GM21619 (cell line): ENCODE results near the gene PDE6D.
A peak's percentile ranks its signal among the peaks of the same experiment; 100 is the strongest.
"Not testable (repeated sequence)": the region's sequence is repeated elsewhere in the genome, so short reads cannot be mapped to it uniquely, and the experiment has no call there.

ENCODE experiments used
- ATAC-seq: cut with Tn5 transposase; IDR thresholded peaks from one replicate; pipeline ENCODE4 v1.9.1; 2021; ENCODE audit not compliant: unreplicated experiment

PDE6D gene

DNA sequence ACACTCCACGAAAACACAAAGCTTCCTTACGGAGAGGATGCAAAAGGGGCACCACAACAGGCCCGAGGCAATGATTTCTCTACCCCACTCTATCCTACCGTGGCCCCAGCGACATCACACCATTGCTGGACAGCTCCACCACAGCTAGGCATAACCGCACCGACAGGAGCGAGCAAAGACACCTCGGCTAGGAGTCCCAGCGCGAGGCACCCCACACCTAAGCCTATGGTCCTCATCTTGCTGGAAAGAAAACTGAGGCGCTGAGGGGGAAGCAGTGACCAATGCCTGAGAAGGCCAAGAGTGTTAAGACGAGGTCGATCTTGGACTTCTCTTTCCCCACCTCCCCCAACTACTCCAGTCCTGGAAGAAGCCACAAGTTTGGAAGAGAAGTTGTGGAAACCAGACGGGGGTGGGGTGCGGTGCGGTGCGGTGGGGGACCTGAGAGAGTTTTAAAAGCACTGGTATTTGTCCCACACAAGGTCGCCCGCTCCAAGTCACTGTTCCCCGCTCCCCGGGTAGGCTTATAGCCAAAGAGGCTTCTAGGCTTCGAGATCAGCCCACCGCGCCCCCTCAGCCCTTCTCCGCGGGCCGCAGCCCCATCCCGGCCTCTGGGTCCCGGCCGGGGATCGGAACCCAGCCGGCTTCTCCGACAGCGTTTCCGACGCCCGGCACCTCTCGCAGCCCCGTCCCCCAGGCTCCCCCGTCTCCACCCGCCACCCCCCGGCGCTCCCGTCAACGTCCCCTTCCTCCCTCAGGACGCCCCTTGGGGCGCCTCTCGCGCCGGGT lies 766 bp downstream of the PDE6D start:
- peak; percentile 0 for ATAC-seq

DNA sequence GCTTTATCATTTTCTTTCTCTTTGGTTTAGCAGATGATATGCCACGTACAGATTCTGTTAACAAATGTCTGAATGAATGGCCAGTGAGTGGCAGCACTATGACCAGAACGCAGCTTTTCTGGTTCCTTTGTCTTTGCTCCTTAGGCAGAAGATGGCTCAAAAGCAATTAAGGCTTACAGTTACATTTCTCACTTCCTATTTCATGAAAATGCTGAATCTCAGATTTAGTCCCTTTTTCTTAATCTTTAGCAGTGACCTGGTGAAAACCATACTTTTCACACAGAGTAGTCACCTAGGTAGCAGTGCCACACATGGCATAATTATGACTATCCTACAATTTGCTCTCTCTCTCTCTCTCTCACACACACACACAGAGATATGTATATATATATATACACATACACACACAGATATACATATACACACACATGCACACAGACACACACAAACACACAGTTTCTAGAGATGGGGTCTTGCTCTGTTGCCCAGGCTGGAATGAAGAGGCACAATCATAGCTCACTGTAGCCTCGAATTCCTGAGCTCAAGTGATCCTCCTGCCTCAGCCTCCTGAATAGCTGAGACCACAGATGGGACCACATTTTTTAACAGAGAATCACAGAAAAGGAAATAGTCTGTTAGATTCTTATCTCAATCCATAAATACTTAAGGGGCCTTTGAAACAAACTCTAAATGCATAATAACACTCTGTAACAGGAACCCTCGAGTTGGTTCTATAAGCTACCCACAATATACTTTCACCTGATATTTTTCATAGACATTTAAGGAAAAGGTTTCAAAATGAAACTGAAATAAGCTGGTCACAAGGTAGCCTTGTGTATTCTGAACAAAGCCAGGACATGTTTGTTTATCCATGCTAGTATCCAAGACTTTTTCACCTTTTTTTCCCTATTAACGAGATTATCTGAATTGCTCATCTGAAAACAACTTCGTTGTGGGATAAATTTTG lies 11.6 kb downstream of the PDE6D start:
- ATAC-seq = no peak

DNA sequence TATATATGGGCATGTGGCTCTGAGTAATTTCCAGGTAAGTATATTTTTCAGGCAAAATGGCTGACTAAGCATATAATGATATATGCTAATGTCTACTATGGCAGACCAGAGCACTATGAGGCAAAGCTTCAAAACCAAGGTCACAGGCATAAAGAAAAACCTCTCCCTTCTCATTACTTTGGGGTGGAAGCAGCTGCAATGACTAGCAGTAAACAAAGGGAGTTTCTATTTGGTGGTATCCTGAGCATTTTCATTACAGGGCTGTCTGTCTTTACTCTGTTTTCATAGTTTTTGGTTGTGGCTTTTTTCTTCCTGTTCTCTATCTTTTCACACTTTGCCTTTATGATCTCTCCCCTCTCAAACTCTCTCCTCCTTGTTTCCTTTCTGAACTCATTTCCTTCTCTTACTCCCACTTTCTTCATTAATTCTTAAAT lies 15.6 kb downstream of the PDE6D start:
- peak; percentile 49 for ATAC-seq

DNA sequence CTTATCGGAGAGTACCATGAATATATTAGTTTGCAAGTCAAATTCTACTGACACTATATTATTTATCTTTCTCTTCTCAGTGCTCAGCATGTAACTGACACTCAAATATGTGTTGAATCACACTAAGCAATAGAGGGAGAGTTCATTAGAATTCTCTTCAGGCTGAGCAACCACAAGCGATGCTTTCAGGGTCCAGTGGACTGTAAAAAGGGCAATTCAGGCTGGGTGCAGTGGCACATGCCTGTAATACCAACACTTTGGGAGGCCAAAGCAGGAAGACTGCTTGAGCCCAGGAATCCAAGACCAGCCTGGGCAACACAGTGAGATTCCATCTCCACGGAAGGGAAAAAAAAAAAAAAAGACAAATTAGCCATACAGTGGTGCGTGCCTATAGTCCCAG lies 16.3 kb downstream of the PDE6D start:
- no peak for ATAC-seq

DNA sequence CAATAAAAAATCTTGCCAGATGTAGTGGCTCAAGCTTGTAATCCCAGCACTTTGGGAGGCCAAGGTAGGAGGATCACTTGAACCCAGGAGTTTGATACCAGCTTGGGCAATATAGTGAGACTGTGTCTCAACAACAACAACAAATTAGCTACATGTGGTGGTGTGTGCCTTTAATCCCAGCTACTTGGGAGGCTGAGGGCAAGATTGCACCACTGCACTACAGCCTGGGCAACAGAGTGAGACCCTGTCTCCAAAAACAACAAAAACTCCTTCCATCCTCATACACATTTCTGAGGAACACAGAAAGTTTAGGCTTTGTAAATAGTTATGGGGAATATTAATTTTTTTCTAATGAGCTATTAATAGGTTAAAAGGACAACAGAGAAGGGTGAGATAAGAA lies 17.0 kb downstream of the PDE6D start:
- no peak for ATAC-seq

DNA sequence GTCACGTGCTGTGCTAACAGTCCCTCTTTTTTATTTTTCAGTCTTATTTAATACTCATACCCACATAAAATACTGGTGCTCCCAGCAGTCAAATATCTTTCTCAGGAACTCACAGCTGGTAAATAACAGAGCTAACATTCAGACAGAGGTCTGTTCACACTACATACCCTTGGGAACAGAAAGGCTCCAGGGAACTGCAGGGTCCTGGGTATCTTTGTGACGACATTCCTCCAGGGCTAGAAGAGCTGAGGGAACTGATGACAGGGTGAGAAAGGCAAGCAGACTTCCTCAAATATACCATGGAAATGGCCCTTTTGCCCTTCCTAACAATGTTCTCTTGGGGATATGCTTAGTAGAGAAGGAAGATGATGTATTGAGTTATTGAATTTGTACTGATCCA lies 19.3 kb downstream of the PDE6D start:
- no peak for ATAC-seq

DNA sequence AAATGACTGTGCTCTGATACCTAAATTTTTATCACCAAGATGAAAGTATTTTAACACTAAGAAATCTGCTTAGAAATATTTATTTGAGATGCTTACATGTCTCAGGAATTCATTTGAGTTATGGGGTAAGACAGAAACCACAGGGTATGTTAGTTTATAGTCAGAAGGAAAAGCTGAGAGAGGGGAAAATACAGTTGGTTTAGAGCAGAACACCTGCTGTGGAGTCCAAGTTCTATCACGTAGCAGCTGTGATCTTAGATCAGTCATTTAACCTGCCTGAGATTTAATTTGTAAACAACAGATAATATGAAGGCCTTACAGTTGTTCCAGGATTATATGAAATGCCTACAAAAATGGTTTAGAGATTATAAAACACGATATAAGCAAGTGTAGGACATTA lies 29.0 kb downstream of the PDE6D start:
- ATAC-seq = no peak

DNA sequence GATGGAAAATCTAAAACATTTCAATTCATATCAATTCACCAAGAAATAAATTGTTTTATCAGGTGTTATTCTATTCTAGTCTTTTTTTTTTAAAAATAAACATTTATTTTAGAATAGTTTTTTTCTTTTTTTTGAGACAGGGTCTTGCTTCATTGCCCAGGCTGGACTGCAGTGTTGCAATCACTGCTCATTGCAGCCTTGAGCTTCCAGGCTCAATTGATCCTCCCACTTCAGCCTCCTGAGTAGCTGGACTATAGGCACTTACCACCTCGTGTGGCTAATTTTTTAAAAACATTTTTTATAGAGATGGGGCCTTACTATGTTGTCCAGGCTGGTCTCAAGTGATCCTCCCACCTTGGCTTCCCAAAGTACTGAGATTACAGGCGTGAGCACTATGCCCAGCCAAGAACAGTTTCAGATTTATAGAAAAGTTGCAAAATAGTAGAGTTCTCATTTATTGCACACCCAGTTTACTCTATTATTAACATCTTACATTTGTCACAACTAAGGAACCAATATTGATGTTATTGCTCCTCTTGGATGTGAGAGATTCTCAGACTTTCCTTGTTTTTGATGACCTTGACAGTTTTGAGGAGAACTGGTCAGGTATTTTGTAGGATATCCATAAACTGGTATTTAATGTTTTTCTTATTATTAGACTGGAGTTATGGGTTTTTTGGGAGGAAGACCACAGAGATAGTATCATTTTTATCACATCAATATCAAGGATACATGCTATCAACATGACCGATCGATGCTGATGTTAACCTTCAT lies 29.9 kb downstream of the PDE6D start:
- no peak for ATAC-seq

DNA sequence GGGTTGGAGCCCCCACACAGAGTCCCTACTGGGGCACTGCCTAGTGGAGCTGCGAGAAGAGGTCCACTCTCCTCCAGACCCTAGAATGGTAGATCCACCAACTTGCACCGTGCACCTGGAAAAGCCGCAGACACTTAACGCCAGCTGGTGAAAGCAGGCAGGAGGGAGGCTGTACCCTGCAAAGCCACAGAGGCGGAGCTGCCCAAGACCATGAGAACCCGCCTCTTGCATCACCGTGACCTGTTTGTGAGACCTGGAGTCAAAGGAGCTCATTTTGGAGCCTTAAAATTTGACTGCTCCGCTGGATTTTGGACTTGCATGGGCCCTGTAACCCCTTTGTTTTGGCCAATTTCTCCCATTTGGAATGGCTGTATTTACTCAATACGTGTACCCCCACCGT lies 32.1 kb downstream of the PDE6D start:
- not testable (repeated sequence) for ATAC-seq

DNA sequence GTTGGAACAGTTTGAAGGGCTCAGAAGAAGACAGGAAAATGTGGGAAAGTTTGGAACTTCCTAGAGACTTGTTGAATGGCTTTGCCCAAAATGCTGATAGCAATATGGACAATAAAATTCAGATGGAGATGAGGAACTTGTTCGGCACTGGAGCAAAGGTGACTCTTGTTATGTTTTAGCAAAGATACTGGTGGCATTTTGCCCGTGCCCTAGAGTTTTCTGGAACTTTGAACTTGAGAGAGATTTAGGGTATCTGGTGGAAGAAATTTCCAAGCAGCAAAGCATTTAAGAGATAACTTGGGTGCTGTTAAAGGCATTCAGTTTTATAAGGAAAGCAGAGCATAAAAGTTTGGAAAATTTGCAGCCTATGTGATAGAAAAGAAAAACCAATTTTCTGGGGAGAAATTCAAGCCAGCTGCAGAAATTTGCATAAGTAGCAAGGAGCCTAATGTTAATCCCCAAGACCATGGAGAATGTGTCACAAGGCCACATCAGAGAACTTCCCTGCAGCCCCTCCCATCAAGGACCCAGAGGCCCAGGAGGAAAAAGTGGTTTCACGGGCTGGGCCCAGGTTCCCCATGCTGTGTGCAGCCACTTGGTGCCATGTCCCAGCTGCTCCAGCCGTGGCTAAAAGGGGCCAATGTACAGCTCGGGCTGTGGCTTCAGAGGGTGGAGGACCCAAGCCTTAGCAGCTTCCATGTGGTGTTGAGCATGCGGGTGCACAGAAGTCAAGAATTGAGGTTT lies 32.8 kb downstream of the PDE6D start:
- ATAC-seq = not testable (repeated sequence)

DNA sequence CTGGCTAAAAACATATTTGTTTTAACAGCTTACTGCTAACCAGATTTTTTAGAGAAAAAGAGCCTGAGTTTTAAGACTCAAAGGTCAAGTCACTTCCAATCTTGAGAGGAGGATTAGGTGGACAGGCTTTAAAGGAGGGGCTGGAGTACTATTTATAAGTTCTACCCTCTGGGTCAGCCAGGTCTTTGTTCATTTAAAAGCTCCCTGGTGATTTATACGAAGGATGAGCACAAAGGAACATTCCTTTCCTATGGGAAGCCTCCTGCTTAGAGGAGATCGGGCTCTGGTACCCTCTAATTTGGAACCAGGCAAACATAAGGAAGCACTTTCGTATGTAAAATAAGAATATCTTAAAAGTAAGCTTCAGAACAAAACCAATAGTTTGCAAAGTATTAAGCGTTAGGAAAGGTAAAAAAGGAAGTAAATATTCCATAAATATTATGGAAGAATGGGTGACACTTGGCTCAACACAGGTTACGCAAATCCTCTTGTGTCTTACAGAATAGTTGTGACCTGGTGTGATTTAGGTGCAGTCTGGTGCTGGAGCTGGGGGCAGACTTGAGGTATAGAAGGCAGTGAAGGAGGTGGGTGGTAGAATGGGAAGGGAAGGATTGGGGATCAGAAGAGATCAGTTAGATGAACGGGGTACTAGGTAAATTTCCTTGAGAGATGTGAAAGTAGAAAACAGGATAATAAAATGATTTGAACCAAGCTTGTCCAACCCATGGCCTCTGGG lies 35.6 kb downstream of the PDE6D start:
- ATAC-seq = no peak

DNA sequence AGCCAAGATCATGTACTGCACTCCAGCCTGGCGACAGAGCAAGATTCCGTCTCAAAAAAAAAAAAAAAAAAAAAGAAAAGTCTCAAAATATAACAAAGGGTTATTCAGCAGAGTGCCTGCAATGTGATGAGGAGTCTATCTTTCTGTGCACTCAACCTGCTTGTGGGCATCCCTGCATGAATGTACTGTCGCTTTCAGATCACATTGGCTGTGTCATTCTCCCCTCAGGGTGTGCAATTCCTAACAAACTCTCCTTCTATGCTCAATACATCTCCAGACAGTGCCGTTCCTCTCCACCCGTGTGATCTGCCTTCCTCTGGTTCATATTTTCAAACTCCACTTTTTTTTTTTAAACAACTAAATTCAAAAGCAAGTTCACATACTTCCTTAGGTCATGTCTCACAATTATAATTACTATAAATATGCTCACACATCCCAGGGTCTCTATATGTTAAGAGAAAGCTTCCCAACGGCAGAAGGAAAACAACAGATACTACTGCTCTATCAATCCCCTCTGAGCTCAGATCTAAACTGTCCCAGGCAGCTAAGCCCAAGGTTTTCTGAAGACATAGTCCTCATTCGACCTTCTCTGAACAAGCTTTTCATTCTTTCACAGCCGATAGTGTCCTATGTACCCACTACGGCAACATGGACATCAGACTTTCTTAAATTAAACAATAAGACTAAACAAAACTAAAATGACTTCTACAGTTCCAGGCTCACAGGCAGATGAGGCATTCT lies 37.5 kb downstream of the PDE6D start:
- ATAC-seq = no peak

DNA sequence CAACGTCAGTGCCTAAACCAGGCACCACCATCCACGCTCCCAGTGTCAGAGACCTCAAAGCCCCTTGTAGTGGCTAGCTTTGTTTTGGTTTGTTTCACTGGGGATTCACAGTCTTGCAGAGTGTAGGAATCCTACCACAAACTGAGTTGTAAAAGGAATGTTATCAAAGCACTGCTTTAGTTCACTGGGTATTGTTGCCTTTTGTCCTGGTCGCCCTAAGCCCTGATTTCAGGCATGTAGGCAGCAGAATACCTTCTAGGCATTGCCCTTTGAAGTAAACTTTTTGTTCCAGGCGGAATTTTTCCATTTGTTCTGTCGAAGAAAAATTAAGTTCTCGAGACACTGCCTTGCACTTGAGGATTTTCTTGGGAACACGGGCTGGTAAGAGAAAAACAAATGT lies 43.3 kb downstream of the PDE6D start:
- ATAC-seq = no peak

DNA sequence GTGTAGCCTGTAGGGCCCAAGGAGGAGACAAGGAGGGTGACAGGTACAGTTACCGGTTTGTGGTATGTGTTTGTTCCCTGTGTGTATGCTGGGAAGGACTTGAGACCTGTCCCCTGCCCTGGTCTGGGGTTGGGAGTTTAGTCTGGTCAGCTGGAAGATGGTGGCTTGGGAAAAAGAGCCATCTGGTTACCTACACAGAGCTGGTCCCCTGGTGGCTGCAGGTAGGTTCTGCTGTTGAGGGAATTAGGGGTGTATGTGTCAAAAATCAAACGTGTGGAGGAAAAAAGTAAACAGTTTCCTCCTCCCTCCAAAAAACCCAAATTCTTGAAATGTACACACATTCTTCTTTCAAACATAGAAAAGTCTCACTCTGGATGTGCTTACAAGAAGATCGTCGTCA lies 48.5 kb downstream of the PDE6D start:
- ATAC-seq = no peak

DNA sequence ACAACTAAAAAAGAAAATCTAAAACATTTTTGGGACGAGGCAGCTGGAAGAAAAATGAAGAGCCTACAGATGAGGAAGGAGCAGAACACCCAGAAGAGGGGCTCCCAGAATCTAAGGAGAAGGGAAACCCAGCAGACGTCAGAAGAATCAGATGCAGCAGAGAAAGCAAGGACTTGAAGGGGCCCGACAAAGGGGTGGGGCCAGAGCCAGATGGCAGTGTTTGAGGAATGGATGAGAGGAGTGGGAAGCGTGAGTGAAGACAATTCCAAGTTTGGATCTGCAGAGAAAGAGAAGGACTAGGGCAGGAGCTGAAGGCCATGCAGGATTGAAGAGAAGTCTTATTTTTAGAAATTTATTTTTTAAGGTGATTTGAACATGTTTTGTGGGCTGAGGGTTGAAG lies 53.5 kb downstream of the PDE6D start:
- ATAC-seq = no peak

DNA sequence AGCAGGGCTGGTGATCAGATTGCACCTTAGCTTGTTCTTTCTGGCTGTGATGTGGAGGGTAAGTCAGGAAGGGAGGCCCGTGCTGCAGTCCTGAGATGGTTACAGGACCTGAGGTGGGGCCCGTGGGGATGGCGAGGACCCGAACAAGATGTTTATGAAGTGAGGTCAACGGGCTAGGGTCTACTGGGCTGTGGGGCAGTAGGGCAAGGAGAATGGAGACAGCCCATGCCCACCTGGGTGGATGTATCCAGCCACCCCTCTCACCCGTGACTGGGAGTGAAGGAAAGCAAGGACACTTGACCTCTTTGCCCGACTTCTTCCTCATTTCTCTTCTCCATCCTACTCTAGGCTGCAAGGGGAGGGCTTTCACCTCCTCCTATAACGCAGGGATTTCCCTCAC lies 54.8 kb downstream of the PDE6D start:
- no peak for ATAC-seq

DNA sequence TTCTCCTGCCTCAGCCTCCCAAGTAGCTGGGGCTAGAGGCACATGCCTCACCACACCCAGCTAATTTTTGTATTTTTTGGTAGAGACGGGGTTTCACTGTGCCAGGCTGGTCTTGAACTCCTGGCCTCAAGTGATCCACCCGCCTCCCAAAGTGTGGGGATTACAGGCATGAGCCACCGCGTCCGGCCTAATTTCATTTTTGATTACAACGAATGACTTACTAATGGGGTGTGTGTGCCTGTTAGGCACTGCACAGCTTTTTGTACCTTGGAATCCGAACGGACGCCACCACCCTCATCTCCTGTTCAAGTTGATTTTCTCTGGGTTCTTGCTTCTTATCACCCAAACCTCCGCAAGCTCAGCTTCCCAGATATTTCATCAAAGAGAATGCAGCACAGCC lies 55.6 kb downstream of the PDE6D start:
- no peak for ATAC-seq

DNA sequence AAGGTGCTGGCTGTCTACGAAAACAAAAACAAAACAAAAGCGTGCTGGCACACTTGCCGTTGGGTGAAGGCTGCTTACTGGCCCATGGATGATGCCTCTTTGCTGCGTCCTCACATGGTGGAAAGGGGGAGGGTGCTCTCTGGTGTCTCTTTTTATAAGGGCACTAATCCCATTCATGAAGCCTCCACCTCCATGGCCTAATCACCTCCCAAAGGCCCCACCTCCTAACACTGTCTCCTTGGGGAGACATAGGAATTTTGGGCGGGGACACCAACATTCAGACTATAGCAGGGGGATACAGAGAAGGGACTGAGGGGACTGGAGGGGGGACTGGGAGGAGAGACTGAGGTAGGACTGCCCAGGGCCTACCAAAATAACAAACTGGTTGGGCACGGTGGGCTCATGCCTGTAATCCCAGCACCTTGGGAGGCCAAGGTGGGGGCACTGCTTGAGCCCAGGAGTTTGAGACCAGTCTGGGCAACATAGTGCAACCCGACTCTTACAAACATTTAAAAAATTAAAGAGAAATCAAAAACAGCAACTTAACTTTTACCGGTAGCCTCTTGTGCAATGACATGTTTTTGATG lies 58.3 kb downstream of the PDE6D start:
- ATAC-seq = no peak
